K562 (cell line): ENCODE measurements around the gene DCPS. TPM values are rescaled to one million over a fixed set of nuclear protein-coding genes. Genes with fewer than 3 reads are reported as not detected.

Experiments used
- ATAC-seq: fragments of 200-7000 bp; cut with Tn5 transposase; 3 replicates; pipeline ENCODE4 v1.9.1; 2020; ENCODE audit warnings: moderate library complexity
- BruUV-seq: library from RNA; stranded (reverse); fragments of 400-500 nt; replicated peaks from 2 replicates; lab custom pipeline; 2021; lab: Mats Ljungman, UMichigan
- CTCF ChIA-PET: fragments of 300-600 bp; formaldehyde crosslinking; extraction: SDS; loops from one replicate; lab custom pipeline; 2021; ENCODE audit warnings: low intra/inter-chr PET ratio; lab: Yijun Ruan, JAX
- POLR2A ChIA-PET: fragments of 300-600, 350-650 bp; sonication (Branson Sonifier 250); formaldehyde crosslinking; extraction: SDS; loops from one replicate; lab custom pipeline; 2021; ENCODE audit warnings: antibody characterized with exemption, inconsistent platforms; lab: Yijun Ruan, JAX
- DNase-seq, 4 experiments: peaks; one replicate each; pipeline versions ENCODE4 v3.0.0 to v3.0.0-alpha.2; 2011 to 2018; ENCODE audit warnings: low spot score in 3 of 4, mixed read lengths in 3 of 4; ENCODE audit errors: extremely low read depth in 1 of 4
- FAIRE-seq: peaks from 2 replicates; lab custom pipeline; 2011; peaks lifted over from hg19 to GRCh38; lab: Jason Lieb, UNC
- H2AFZ ChIP-seq: 2 replicates; pipeline ENCODE4 v1.6.0; 2011; ENCODE audit warnings: low read depth, low read length, control low read depth, inconsistent platforms
- H3K27ac ChIP-seq: fragments of 200-600 bp; 3 replicates; pipeline ENCODE4 v1.8.0; 2011; ENCODE audit warnings: low read depth, mild to moderate bottlenecking, control low read depth, inconsistent platforms, low read length, moderate library complexity, mixed read lengths; ENCODE audit errors: extremely low read depth
- H3K27me3 ChIP-seq, 2 experiments: fragments of 300-600 bp in 1 of 2; 2 replicates in 1 of 2; 3 replicates in 1 of 2; pipeline versions ENCODE4 v1.6.0 to v1.8.0; 2011; ENCODE audit warnings: inconsistent platforms in 2 of 2, low read length in 2 of 2, mild to moderate bottlenecking in 1 of 2, mixed read lengths in 1 of 2, moderate library complexity in 1 of 2; ENCODE audit not compliant: control insufficient read depth in 2 of 2, insufficient read depth in 2 of 2
- H3K36me3 ChIP-seq: fragments of 300-600 bp; 3 replicates; pipeline ENCODE4 v1.8.0; 2011; ENCODE audit warnings: mild to moderate bottlenecking, low read length, inconsistent platforms; ENCODE audit not compliant: control insufficient read depth, insufficient read depth
- H3K4me1 ChIP-seq, 2 experiments: fragments of 200-600 bp in 1 of 2; replicated peaks in 1 of 2; 2 replicates in 1 of 2; 3 replicates in 1 of 2; pipeline versions ENCODE4 v1.5.1 to v1.8.0; 2011; ENCODE audit warnings: inconsistent platforms in 2 of 2, low read length in 2 of 2, mild to moderate bottlenecking in 1 of 2, mixed read lengths in 1 of 2, moderate library complexity in 1 of 2; ENCODE audit not compliant: control insufficient read depth in 2 of 2, insufficient read depth in 2 of 2
- H3K4me2 ChIP-seq: 2 replicates; pipeline ENCODE4 v1.6.1; 2011; ENCODE audit warnings: low read length, control low read depth, inconsistent platforms, mixed read lengths; ENCODE audit not compliant: insufficient read depth
- H3K4me3 ChIP-seq: fragments of 200-600 bp; sonication (generic), shearing (Covaris generic); 2 replicates; pipeline ENCODE4 v1.5.1; 2016; ENCODE audit warnings: control low read depth, inconsistent platforms
- H3K79me2 ChIP-seq: fragments of 200-600 bp; 3 replicates; pipeline ENCODE4 v1.8.0; 2011; ENCODE audit warnings: low read length, inconsistent platforms; ENCODE audit not compliant: control insufficient read depth, insufficient read depth
- H3K9ac ChIP-seq, 2 experiments: 2 replicates each; pipeline versions ENCODE4 v1.6.0 to v1.6.1; 2011; ENCODE audit warnings: low read depth in 2 of 2, low read length in 2 of 2, control low read depth in 1 of 2, inconsistent platforms in 1 of 2, mild to moderate bottlenecking in 1 of 2, mixed read lengths in 1 of 2; ENCODE audit not compliant: insufficient read depth in 1 of 2
- H3K9me1 ChIP-seq: one replicate; pipeline ENCODE4 v1.6.0; 2011; ENCODE audit warnings: inconsistent platforms, mild to moderate bottlenecking, low read length, moderate library complexity; ENCODE audit not compliant: control insufficient read depth, insufficient read depth
- H3K9me3 ChIP-seq: replicated peaks from 2 replicates; pipeline ENCODE4 v1.5.1; 2011; ENCODE audit warnings: low read depth, low read length, inconsistent platforms; ENCODE audit not compliant: control insufficient read depth, insufficient read depth
- H4K20me1 ChIP-seq: replicated peaks from 2 replicates; pipeline ENCODE4 v1.6.1; 2011; ENCODE audit warnings: low read length, inconsistent platforms, mixed read lengths; ENCODE audit not compliant: control insufficient read depth, insufficient read depth
- DIDO1 ChIP-seq: fragments of 450-650 bp; IDR thresholded peaks from 2 replicates; pipeline ENCODE4 v1.6.1; 2016; ENCODE audit warnings: low read depth, missing biosample characterization, missing genetic modification characterization
- ELF2 ChIP-seq: fragments of 250-450 bp; sonication (Bioruptor Pico); IDR thresholded peaks from 2 replicates; pipeline ENCODE4 v1.5.0; 2021; ENCODE audit warnings: mild to moderate bottlenecking
- NFYB ChIP-seq: IDR thresholded peaks from 2 replicates; pipeline ENCODE4 v1.6.1; 2011; ENCODE audit warnings: mild to moderate bottlenecking, moderate library complexity; ENCODE audit not compliant: insufficient read length; ENCODE audit errors: extremely low read depth
- NR4A1 ChIP-seq, 2 experiments: fragments of 250-450 bp in 1 of 2; fragments of 450-650 bp in 1 of 2; sonication (Bioruptor Pico) in 1 of 2; IDR thresholded peaks; 2 replicates each; pipeline versions ENCODE4 v1.4.0 to v1.6.1; 2016 to 2020; ENCODE audit warnings: mild to moderate bottlenecking in 2 of 2, missing compliant biosample characterization in 1 of 2, missing genetic modification characterization in 1 of 2, moderate library complexity in 1 of 2
- POLR2A ChIP-seq: fragments of 450-650 bp; conservative IDR thresholded peaks from 2 replicates; pipeline ENCODE4 v1.6.1; 2016
- POLR2AphosphoS5 ChIP-seq: IDR thresholded peaks from 2 replicates; pipeline ENCODE4 v1.6.1; 2011; ENCODE audit warnings: mild to moderate bottlenecking, low read depth, low read length, moderate library complexity; ENCODE audit not compliant: control insufficient read depth, insufficient read depth
- RBFOX2 ChIP-seq: fragments of 200-400 bp; formaldehyde crosslinking; IDR thresholded peaks from 2 replicates; pipeline ENCODE4 v1.6.1; 2017; ENCODE audit warnings: low read depth, mild to moderate bottlenecking, low read length, moderate library complexity
- SUPT5H ChIP-seq: fragments of 450-650 bp; IDR thresholded peaks from 2 replicates; pipeline ENCODE4 v1.6.1; 2016
- THRAP3 ChIP-seq: fragments of 450-650 bp; IDR thresholded peaks from 2 replicates; pipeline ENCODE4 v1.6.1; 2016; ENCODE audit warnings: mild to moderate bottlenecking, inconsistent platforms, borderline replicate concordance
- ZNF24 ChIP-seq: fragments of 450-650 bp; IDR thresholded peaks from 2 replicates; pipeline ENCODE4 v1.6.1; 2016
- ZNF445 ChIP-seq: fragments of 250-450 bp; sonication (Bioruptor Pico); IDR thresholded peaks from 2 replicates; pipeline ENCODE4 v1.4.0; 2020; ENCODE audit warnings: low read depth, mild to moderate bottlenecking, moderate library complexity
- WGBS: fragments of 100-300 bp; shearing (Covaris generic); methylation state at CpG from one replicate; pipeline ENCODE4 v1.1.6; 2016; ENCODE audit warnings: low coverage, mixed read lengths; ENCODE audit not compliant: insufficient coverage; ENCODE audit errors: missing lambda C conversion rate; 5-methylcytosine and 5-hydroxymethylcytosine counted together
- in situ Hi-C: fragments of 300-500 bp; cut with MboI; formaldehyde crosslinking; loops from 4 replicates; pipeline ENCODE4 v1.15.0; 2018; ENCODE audit warnings: inconsistent platforms, mixed read lengths
- intact Hi-C: fragments of 100-400 bp; cut with micrococcal nuclease; formaldehyde crosslinking; loops from 2 replicates; pipeline ENCODE4 v1.14.2; 2022
- polyA plus RNA-seq, 8 experiments: library from polyadenylated mRNA; depleted of rRNA in 4 of 8; stranded (reverse) in 5 of 8; unstranded in 3 of 8; fragments of >200 nt; fragmentation: Nextera tagmentation in 2 of 8; fragmentation: Illumina TruSeq in 1 of 8; extraction: Ambion mirVana in 2 of 8; extraction: Trizol in 1 of 8; gene quantifications; 2 replicates each; pipeline versions ENCODE4 v1.2.1 to v1.2.3, GENCODE V29; 2011 to 2014; ENCODE audit warnings: inconsistent platforms in 1 of 8, missing spikeins in 1 of 8
- total RNA-seq, 7 experiments: library from RNA; depleted of rRNA in 6 of 7; stranded (reverse); fragments of >200 nt in 6 of 7; fragmentation: Illumina TruSeq in 2 of 7; extraction: Trizol in 2 of 7; gene quantifications; 2 replicates each; pipeline versions ENCODE4 v1.2.1 to v1.2.3, GENCODE V29; 2011 to 2021; ENCODE audit warnings: low replicate concordance in 1 of 7
- TF ChIP-seq, protein P1 (sequence below): fragments of 450-650 bp; IDR thresholded peaks from 2 replicates; pipeline ENCODE4 v1.7.1; 2018; ENCODE audit warnings: mild to moderate bottlenecking, low read depth; ENCODE audit not compliant: partially characterized antibody
- TF ChIP-seq, protein P2 (sequence below): fragments of 450-650 bp; formaldehyde crosslinking; IDR thresholded peaks from 2 replicates; pipeline ENCODE4 v1.4.0; 2022; ENCODE audit warnings: missing genetic modification characterization

DCPS gene
- total and polyA plus RNA-seq, 9 of the 15 experiments (the other 6 are each of a cell fraction or from before 2014, with no cell fraction given), result 8.7 to 38.1 (median 17.9) TPM

DNA sequence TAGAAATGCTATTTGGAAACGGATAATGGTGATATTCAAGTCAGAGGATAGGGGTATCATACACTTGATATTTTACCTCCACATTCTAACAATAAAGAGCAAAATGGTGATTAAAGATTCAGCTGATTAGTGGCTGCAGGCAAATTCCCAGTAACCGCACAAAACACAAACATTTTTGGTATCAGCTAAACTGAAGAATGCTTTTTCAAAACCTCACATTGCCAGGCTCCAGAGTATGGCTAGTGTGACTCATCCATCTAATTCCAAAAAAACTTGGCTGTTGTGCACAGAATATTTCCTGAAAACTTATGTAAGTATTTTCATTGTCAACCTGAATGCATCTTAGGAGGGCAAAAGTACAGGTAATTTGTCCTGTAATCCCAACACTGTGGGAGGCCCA, 46.1 kb upstream of the DCPS start:
- Histone ChIP-seq H3K9me1 (no peaks in the 10 kb centered on the region), H3K4me2 (no peak overlapping the region), H3K79me2 (no peaks in the 10 kb centered on the region), H3K27me3 (no peaks in the 10 kb centered on the region), H3K4me3 (no peak overlapping the region), H2AFZ (no peak overlapping the region), H3K27ac (no peak overlapping the region), H3K36me3 (peaks cover 67% of the 10 kb centered on the region), H3K9me3 (no peaks in the 10 kb centered on the region), H4K20me1 (no peaks in the 10 kb centered on the region), H3K9ac (no peak overlapping the region), H3K4me1 (peaks cover 0 to 6% of the 10 kb centered on the region in 2 experiments; a peak in 2 of 5 replicates)
- no TSS peak for BruUV-seq
- FAIRE-seq (no peak), DNase-seq (no peak), ATAC-seq (no peak)
- WGBS, result 80% methylated on average over 2 of the region's 2 CpGs
- intact Hi-C loops, result no loop called here
- CTCF ChIA-PET, result no interaction called here
- TF ChIP-seq NFYB, result no peak
- no peak for TF ChIP-seq ZNF445
- TF ChIP-seq DIDO1 (tag), result no peak
- TF ChIP-seq ZNF24, result no peak
- no peak for TF ChIP-seq ELF2
- POLR2A ChIA-PET, result interaction anchor here (0.7 to 2.1 kb wide), 5 partner anchors 9 to 33 kb away, joined by 3 to 6 read pairs (median 3); partner anchors contain the start of genes FOXRED1 and SRPRA
- in situ Hi-C loops, result no loop called here

DNA sequence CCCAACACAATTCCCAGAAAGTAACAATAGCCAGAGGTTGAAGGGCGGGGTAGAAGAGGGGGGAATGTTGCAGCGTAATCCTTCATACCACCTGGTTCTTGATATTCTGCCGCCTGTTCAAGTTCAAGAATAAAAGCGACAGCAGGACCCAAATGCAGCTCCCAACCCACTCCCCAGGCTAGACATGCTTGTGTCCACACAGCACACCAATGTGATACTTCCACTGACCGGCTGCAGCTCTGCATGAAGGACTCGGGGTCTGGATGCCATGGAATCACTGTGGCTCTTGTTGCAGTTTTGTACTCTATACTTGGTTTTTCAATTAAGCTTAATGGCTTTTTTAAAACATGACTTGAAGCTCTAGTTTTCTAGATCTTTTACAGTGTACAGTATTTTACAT, 41.6 kb upstream of the DCPS start:
- Histone ChIP-seq H3K36me3 (peaks cover 83% of the 10 kb centered on the region), H3K4me1 (no peaks in the 10 kb centered on the region), H2AFZ (no peak overlapping the region), H3K9ac (no peak overlapping the region), H3K4me3 (no peak overlapping the region), H3K9me3 (no peaks in the 10 kb centered on the region), H3K79me2 (peaks cover 8% of the 10 kb centered on the region), H3K27ac (no peak overlapping the region), H4K20me1 (no peaks in the 10 kb centered on the region), H3K27me3 (no peaks in the 10 kb centered on the region), H3K4me2 (no peak overlapping the region), H3K9me1 (no peaks in the 10 kb centered on the region)
- 87% methylated on average over 6 of the region's 6 CpGs for WGBS
- ATAC-seq (peak; percentile 19), FAIRE-seq (no peak), DNase-seq (no peak)
- intact Hi-C loops, result no loop called here
- ChIA-PET POLR2A (interaction anchor here (0.7 to 2.8 kb wide), 6 partner anchors 10 to 37 kb away, joined by 3 to 26 read pairs (median 6); no protein-coding TSS in a partner anchor), CTCF (no interaction called here)
- no TSS peak for BruUV-seq
- in situ Hi-C loops, result no loop called here
- TF ChIP-seq THRAP3 (no peak), RBFOX2 (0 out of 2 replicates have a peak, but pooled peaks have one; percentile 35), POLR2A (peak; percentile 46), NR4A1 (CRISPR knock-in tag; IDR thresholded peaks at IDR 0.05) (no peak), NR4A1 (tag; IDR thresholded peaks at IDR 0.05) (no peak), POLR2AphosphoS5 (peak; percentile 29; the same call in 1 of the 2 replicates), SUPT5H (peak; percentile 22; the same call in 1 of the 2 replicates)
- TF ChIP-seq, protein P1, sequence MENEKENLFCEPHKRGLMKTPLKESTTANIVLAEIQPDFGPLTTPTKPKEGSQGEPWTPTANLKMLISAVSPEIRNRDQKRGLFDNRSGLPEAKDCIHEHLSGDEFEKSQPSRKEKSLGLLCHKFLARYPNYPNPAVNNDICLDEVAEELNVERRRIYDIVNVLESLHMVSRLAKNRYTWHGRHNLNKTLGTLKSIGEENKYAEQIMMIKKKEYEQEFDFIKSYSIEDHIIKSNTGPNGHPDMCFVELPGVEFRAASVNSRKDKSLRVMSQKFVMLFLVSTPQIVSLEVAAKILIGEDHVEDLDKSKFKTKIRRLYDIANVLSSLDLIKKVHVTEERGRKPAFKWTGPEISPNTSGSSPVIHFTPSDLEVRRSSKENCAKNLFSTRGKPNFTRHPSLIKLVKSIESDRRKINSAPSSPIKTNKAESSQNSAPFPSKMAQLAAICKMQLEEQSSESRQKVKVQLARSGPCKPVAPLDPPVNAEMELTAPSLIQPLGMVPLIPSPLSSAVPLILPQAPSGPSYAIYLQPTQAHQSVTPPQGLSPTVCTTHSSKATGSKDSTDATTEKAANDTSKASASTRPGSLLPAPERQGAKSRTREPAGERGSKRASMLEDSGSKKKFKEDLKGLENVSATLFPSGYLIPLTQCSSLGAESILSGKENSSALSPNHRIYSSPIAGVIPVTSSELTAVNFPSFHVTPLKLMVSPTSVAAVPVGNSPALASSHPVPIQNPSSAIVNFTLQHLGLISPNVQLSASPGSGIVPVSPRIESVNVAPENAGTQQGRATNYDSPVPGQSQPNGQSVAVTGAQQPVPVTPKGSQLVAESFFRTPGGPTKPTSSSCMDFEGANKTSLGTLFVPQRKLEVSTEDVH, result peak; percentile 24
- TF ChIP-seq, protein P2, sequence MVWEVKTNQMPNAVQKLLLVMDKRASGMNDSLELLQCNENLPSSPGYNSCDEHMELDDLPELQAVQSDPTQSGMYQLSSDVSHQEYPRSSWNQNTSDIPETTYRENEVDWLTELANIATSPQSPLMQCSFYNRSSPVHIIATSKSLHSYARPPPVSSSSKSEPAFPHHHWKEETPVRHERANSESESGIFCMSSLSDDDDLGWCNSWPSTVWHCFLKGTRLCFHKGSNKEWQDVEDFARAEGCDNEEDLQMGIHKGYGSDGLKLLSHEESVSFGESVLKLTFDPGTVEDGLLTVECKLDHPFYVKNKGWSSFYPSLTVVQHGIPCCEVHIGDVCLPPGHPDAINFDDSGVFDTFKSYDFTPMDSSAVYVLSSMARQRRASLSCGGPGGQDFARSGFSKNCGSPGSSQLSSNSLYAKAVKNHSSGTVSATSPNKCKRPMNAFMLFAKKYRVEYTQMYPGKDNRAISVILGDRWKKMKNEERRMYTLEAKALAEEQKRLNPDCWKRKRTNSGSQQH (CRISPR knock-in tag), result peak; percentile 51; the same call in 1 of the 2 replicates
